Naive thymus-derived CD4-positive, alpha-beta T cell (primary cell): Measurements from ENCODE around the gene RND2. TPM values are rescaled to one million over a fixed set of nuclear protein-coding genes. Genes with fewer than 3 reads are reported as not detected.
"Not testable (repeated sequence)": the region's sequence is repeated elsewhere in the genome, so short reads cannot be mapped to it uniquely, and the experiment has no call there.

Experiments
- ATAC-seq: fragments of 150-1000 bp; cut with Tn5 transposase; 2 replicates; pipeline ENCODE4 v1.10.0; 2021; ENCODE audit warnings: mild to moderate bottlenecking, moderate library complexity
- CTCF ChIA-PET: fragments of 350-600 bp; sonication (Branson Sonifier 250); formaldehyde crosslinking; loops from one replicate; lab custom pipeline; 2021; ENCODE audit warnings: antibody characterized with exemption; lab: Charles Lee
- POLR2A ChIA-PET: fragments of 350-600 bp; sonication (Branson Sonifier 250); formaldehyde crosslinking; loops from one replicate; lab custom pipeline; 2021; ENCODE audit warnings: antibody characterized with exemption, inconsistent platforms; lab: Charles Lee
- DNase-seq, 9 donors: peaks; one replicate each; pipeline versions ENCODE4 v3.0.0 to v3.0.0-alpha.2; 2020 to 2022; ENCODE audit warnings: mixed read lengths in 1 of 9
- H3K27ac ChIP-seq: one replicate; pipeline ENCODE4 v1.7.0; 2013; ENCODE audit warnings: mild to moderate bottlenecking, low read depth, low read length, moderate library complexity
- H3K27me3 ChIP-seq, 2 donors: one replicate each; pipeline ENCODE4 v1.7.0; 2013; ENCODE audit warnings: low read length in 2 of 2, mild to moderate bottlenecking in 2 of 2, moderate library complexity in 2 of 2; ENCODE audit not compliant: control insufficient read depth in 2 of 2, insufficient read depth in 2 of 2
- H3K36me3 ChIP-seq, 3 experiments: 1 replicate in 2 of 3; 2 replicates in 1 of 3; pipeline ENCODE4 v1.7.0; 2013; ENCODE audit warnings: low read length in 3 of 3, mild to moderate bottlenecking in 3 of 3, moderate library complexity in 1 of 3; ENCODE audit not compliant: insufficient read depth in 3 of 3, control insufficient read depth in 2 of 3
- H3K4me1 ChIP-seq, 2 donors: one replicate each; pipeline ENCODE4 v1.7.0; 2013; ENCODE audit warnings: low read length in 2 of 2, mild to moderate bottlenecking in 2 of 2, moderate library complexity in 1 of 2; ENCODE audit not compliant: control insufficient read depth in 2 of 2, insufficient read depth in 2 of 2
- H3K4me3 ChIP-seq: 2 replicates; pipeline ENCODE4 v1.7.0; 2013; ENCODE audit warnings: mild to moderate bottlenecking, low read length
- H3K9me3 ChIP-seq, 3 experiments: 1 replicate in 2 of 3; 2 replicates in 1 of 3; pipeline ENCODE4 v1.7.0; 2013; ENCODE audit warnings: low read length in 3 of 3; ENCODE audit not compliant: control insufficient read depth in 2 of 3
- H3K27ac Mint-ChIP-seq, 9 donors: one replicate each; pipeline ENCODE4 v1.8.0; 2020 to 2022; ENCODE audit warnings: mixed read lengths in 9 of 9, mild to moderate bottlenecking in 8 of 9, moderate library complexity in 5 of 9, inconsistent platforms in 2 of 9
- H3K27me3 Mint-ChIP-seq, 5 donors: one replicate each; pipeline ENCODE4 v1.8.0; 2021 to 2022; ENCODE audit warnings: mixed read lengths in 5 of 5, mild to moderate bottlenecking in 1 of 5
- H3K36me3 Mint-ChIP-seq, 5 donors: one replicate each; pipeline ENCODE4 v1.8.0; 2020 to 2022; ENCODE audit warnings: mixed read lengths in 5 of 5, mild to moderate bottlenecking in 3 of 5, inconsistent platforms in 1 of 5
- H3K4me1 Mint-ChIP-seq, 7 donors: one replicate each; pipeline ENCODE4 v1.8.0; 2020 to 2022; ENCODE audit warnings: mixed read lengths in 7 of 7, mild to moderate bottlenecking in 3 of 7, inconsistent platforms in 1 of 7
- H3K4me3 Mint-ChIP-seq, 10 donors: one replicate each; pipeline ENCODE4 v1.8.0; 2020 to 2022; ENCODE audit warnings: mild to moderate bottlenecking in 10 of 10, mixed read lengths in 10 of 10, moderate library complexity in 6 of 10, inconsistent platforms in 2 of 10
- H3K9me3 Mint-ChIP-seq, 11 donors: one replicate each; pipeline ENCODE4 v1.8.0; 2020 to 2022; ENCODE audit warnings: mixed read lengths in 11 of 11, mild to moderate bottlenecking in 4 of 11, inconsistent platforms in 1 of 11, moderate library complexity in 1 of 11
- intact Hi-C, 2 donors: fragments of 100-400 bp; cut with micrococcal nuclease; formaldehyde crosslinking; loops; one replicate each; pipeline ENCODE4 v1.15.1; 2023
- polyA plus RNA-seq, 2 donors: library from polyadenylated mRNA; unstranded; fragments of 300-500 nt; fragmentation: Illumina TruSeq; gene quantifications; one replicate each; pipeline ENCODE4 v1.2.3, GENCODE V29; 2021
- total RNA-seq, 6 experiments: library from RNA in 5 of 6; stranded (reverse) in 5 of 6; gene quantifications; 1 replicate in 5 of 6; 2 replicates in 1 of 6; pipeline ENCODE4 v1.2.3 and lab custom pipeline; 2021 to 2026

RND2 gene
- total and polyA plus RNA-seq, 7 experiments from 2014 or later: 0.08 to 0.74 (median 0.33) TPM; not detected in 1

GRCh38 chr17:43040655-43041054, 15.6 kb downstream of the RND2 start:
- no peaks in the 10 kb centered on the region for H3K9me3 ChIP-seq
- Mint-ChIP-seq H3K4me1 (peaks cover 0 to 1% (median 0%) of the 10 kb centered on the region in 7 donors), H3K9me3 (no peaks in the 10 kb centered on the region), H3K27ac (no peak overlapping the region), H3K27me3 (no peaks in the 10 kb centered on the region), H3K36me3 (no peaks in the 10 kb centered on the region), H3K4me3 (no peak overlapping the region)
- POLR2A ChIA-PET: no interaction called here
- CTCF ChIA-PET: no interaction called here
- H3K4me3 ChIP-seq: no peak overlapping the region
- no peaks in the 10 kb centered on the region for H3K36me3 ChIP-seq
- H3K27ac ChIP-seq: no peak overlapping the region
- no peak for DNase-seq
- H3K4me1 ChIP-seq: no peaks in the 10 kb centered on the region
- no peak for ATAC-seq
- intact Hi-C loops: no loop called here
- no peaks in the 10 kb centered on the region for H3K27me3 ChIP-seq

GRCh38 chr17:43042025-43042628, 17.1 kb downstream of the RND2 start:
- CTCF ChIA-PET: no interaction called here
- intact Hi-C loops: no loop called here
- Mint-ChIP-seq H3K27ac (no peak overlapping the region), H3K4me1 (peaks cover 0 to 1% (median 0%) of the 10 kb centered on the region in 7 donors), H3K4me3 (no peak overlapping the region), H3K27me3 (no peaks in the 10 kb centered on the region), H3K9me3 (no peaks in the 10 kb centered on the region), H3K36me3 (no peaks in the 10 kb centered on the region)
- no peaks in the 10 kb centered on the region for H3K36me3 ChIP-seq
- no peak overlapping the region for H3K27ac ChIP-seq
- H3K4me1 ChIP-seq: no peaks in the 10 kb centered on the region
- POLR2A ChIA-PET: no interaction called here
- H3K27me3 ChIP-seq: no peaks in the 10 kb centered on the region
- ATAC-seq (no peak), DNase-seq (no peak)
- no peaks in the 10 kb centered on the region for H3K9me3 ChIP-seq
- no peak overlapping the region for H3K4me3 ChIP-seq

GRCh38 chr17:43043307-43043706, 18.3 kb downstream of the RND2 start:
- peaks cover 0 to 1% (median 0%) of the 10 kb centered on the region in 5 donors for H3K36me3 Mint-ChIP-seq
- H3K27ac Mint-ChIP-seq: no peak overlapping the region
- no peaks in the 10 kb centered on the region for H3K27me3 ChIP-seq
- intact Hi-C loops: no loop called here
- H3K27ac ChIP-seq: no peak overlapping the region
- H3K4me1 ChIP-seq: no peaks in the 10 kb centered on the region
- H3K9me3 ChIP-seq: no peaks in the 10 kb centered on the region
- H3K9me3 Mint-ChIP-seq: no peaks in the 10 kb centered on the region
- POLR2A ChIA-PET: no interaction called here
- ATAC-seq (no peak), DNase-seq (no peak)
- no peaks in the 10 kb centered on the region for H3K27me3 Mint-ChIP-seq
- CTCF ChIA-PET: no interaction called here
- no peak overlapping the region for H3K4me3 ChIP-seq
- H3K36me3 ChIP-seq: no peaks in the 10 kb centered on the region
- H3K4me3 Mint-ChIP-seq: no peak overlapping the region
- peaks cover 0 to 1% (median 0%) of the 10 kb centered on the region in 7 donors for H3K4me1 Mint-ChIP-seq

- no peaks in the 10 kb centered on the region for H3K36me3 ChIP-seq
- CTCF ChIA-PET: interaction anchor here (0.6 kb wide), 1 partner anchor 156 kb away, joined by 4 read pairs; no protein-coding TSS in a partner anchor
- intact Hi-C loops: no loop called here
- H3K27ac ChIP-seq: no peak overlapping the region
- H3K9me3 ChIP-seq: no peaks in the 10 kb centered on the region
- H3K27ac Mint-ChIP-seq: no peak overlapping the region
- no peak overlapping the region for H3K4me3 Mint-ChIP-seq
- H3K4me3 ChIP-seq: no peak overlapping the region
- no peak for DNase-seq
- POLR2A ChIA-PET: no interaction called here
- H3K9me3 Mint-ChIP-seq: no peaks in the 10 kb centered on the region
- H3K27me3 Mint-ChIP-seq: no peaks in the 10 kb centered on the region
- H3K27me3 ChIP-seq: no peaks in the 10 kb centered on the region
- no peaks in the 10 kb centered on the region for H3K4me1 ChIP-seq
- H3K4me1 Mint-ChIP-seq: peaks cover 0 to 1% (median 0%) of the 10 kb centered on the region in 7 donors
- no peak for ATAC-seq
- H3K36me3 Mint-ChIP-seq: peaks cover 0 to 1% (median 0%) of the 10 kb centered on the region in 5 donors
Measured at GRCh38 chr17:43044024-43044423, 19.0 kb downstream of the RND2 start.

GRCh38 chr17:43051969-43052368, 26.9 kb downstream of the RND2 start:
- no peak overlapping the region for H3K27ac Mint-ChIP-seq
- no peak overlapping the region for H3K4me3 ChIP-seq
- POLR2A ChIA-PET: no interaction called here

GRCh38 chr17:43053008-43053407, 28.0 kb downstream of the RND2 start:
- H3K4me1 Mint-ChIP-seq, DNase-seq, H3K4me1 ChIP-seq, H3K27ac Mint-ChIP-seq, H3K9me3 ChIP-seq, H3K27ac ChIP-seq, intact Hi-C loops, ATAC-seq, CTCF ChIA-PET, H3K36me3 ChIP-seq, POLR2A ChIA-PET, H3K4me3 ChIP-seq, H3K27me3 Mint-ChIP-seq, H3K27me3 ChIP-seq, H3K4me3 Mint-ChIP-seq, H3K9me3 Mint-ChIP-seq: not testable (repeated sequence)
- H3K36me3 Mint-ChIP-seq: peaks cover 0 to 13% (median 0%) of the 10 kb centered on the region in 5 donors

More at GRCh38 chr17:43051969-43052368, 26.9 kb downstream of the RND2 start:
- Mint-ChIP-seq H3K27me3 (no peaks in the 10 kb centered on the region), H3K36me3 (peaks cover 0 to 14% (median 0%) of the 10 kb centered on the region in 5 donors), H3K4me3 (no peak overlapping the region), H3K4me1 (no peaks in the 10 kb centered on the region), H3K9me3 (no peaks in the 10 kb centered on the region)
- intact Hi-C loops: no loop called here
- no peaks in the 10 kb centered on the region for H3K4me1 ChIP-seq
- no peak overlapping the region for H3K27ac ChIP-seq
- ATAC-seq (no peak), DNase-seq (no peak)
- CTCF ChIA-PET: no interaction called here
- H3K9me3 ChIP-seq: no peaks in the 10 kb centered on the region
- no peaks in the 10 kb centered on the region for H3K27me3 ChIP-seq
- H3K36me3 ChIP-seq: no peaks in the 10 kb centered on the region

GRCh38 chr17:43056051-43056450, 31.0 kb downstream of the RND2 start:
- no peaks in the 10 kb centered on the region for H3K9me3 ChIP-seq
- peaks cover 0 to 12% (median 0%) of the 10 kb centered on the region in 5 donors for H3K36me3 Mint-ChIP-seq
- no peaks in the 10 kb centered on the region for H3K36me3 ChIP-seq
- H3K4me3 ChIP-seq: no peak overlapping the region
- H3K27me3 Mint-ChIP-seq: no peaks in the 10 kb centered on the region
- no peaks in the 10 kb centered on the region for H3K4me1 ChIP-seq
- no peaks in the 10 kb centered on the region for H3K27me3 ChIP-seq
- H3K4me3 Mint-ChIP-seq: no peak overlapping the region
- CTCF ChIA-PET: no interaction called here
- no peak for DNase-seq
- H3K27ac Mint-ChIP-seq: peak overlapping the region in 1 of 9 donors; percentile 15
- H3K9me3 Mint-ChIP-seq: no peaks in the 10 kb centered on the region
- no peak overlapping the region for H3K27ac ChIP-seq
- ATAC-seq: no peak
- intact Hi-C loops: no loop called here
- H3K4me1 Mint-ChIP-seq: no peaks in the 10 kb centered on the region
- POLR2A ChIA-PET: interaction anchor here (0.7 to 0.9 kb wide), 4 partner anchors 19 to 49 kb away, joined by 3 read pairs; partner anchors contain the start of gene IFI35
